ENCODE results near the gene TFEB. TPM values are rescaled to one million over a fixed set of nuclear protein-coding genes. Genes with fewer than 3 reads are reported as not detected.

Gene TFEB
- total RNA-seq, 1 donor from 2014 or later = 5.1 TPM

- no peak for DNase-seq (ENCODE audit: low read depth)
- Histone ChIP-seq H3K27me3 (ENCODE audit: control insufficient read depth, insufficient read depth, low read length) (peaks cover 5% of the 10 kb centered on the region), H3K36me3 (ENCODE audit: control insufficient read depth, insufficient read depth, low read length) (no peaks in the 10 kb centered on the region), H3K4me3 (ENCODE audit: low read depth, low read length) (no peak overlapping the region)
- TF ChIP-seq, protein P1, sequence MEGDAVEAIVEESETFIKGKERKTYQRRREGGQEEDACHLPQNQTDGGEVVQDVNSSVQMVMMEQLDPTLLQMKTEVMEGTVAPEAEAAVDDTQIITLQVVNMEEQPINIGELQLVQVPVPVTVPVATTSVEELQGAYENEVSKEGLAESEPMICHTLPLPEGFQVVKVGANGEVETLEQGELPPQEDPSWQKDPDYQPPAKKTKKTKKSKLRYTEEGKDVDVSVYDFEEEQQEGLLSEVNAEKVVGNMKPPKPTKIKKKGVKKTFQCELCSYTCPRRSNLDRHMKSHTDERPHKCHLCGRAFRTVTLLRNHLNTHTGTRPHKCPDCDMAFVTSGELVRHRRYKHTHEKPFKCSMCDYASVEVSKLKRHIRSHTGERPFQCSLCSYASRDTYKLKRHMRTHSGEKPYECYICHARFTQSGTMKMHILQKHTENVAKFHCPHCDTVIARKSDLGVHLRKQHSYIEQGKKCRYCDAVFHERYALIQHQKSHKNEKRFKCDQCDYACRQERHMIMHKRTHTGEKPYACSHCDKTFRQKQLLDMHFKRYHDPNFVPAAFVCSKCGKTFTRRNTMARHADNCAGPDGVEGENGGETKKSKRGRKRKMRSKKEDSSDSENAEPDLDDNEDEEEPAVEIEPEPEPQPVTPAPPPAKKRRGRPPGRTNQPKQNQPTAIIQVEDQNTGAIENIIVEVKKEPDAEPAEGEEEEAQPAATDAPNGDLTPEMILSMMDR (IDR thresholded peaks at IDR 0.05; ENCODE audit: insufficient read depth, low read length, poor library complexity, severe bottlenecking) = no peak
Measured at GRCh38 chr6:41732149-41732548, 3.3 kb downstream of the TFEB start.

DNA sequence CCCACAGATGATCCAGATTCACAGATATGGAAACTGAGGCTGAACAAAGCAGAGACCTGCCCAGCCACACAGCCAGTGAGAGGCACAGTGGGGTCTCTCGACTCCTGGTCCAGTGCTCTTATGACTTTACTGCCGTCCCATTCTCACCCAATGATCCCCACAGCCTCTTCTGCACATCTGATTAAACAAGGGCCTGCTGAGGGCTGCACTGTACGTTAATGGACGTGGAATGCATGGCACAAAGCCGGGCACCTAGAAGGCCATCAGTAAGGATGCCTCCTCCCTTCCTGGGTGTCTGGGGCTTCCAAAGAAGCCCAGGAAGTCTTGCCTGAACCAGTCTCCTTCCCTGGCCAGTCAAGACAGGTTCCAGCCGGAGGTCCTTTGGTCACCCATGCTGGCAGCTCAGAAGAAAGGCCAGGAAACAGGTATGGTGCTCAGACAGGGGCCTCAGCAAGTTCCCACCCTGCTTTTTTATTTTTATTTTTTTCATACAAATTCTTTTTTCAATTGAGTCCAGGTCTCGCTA, 3.8 kb downstream of the TFEB start:
- TF ChIP-seq, protein P1 (IDR thresholded peaks at IDR 0.05; ENCODE audit: insufficient read depth, low read length, poor library complexity, severe bottlenecking) = no peak
- no peaks in the 10 kb centered on the region for H3K27me3 ChIP-seq (ENCODE audit: control insufficient read depth, insufficient read depth, low read length)
- no peak overlapping the region for H3K4me3 ChIP-seq (ENCODE audit: low read depth, low read length)
- H3K36me3 ChIP-seq (ENCODE audit: control insufficient read depth, insufficient read depth, low read length) = no peaks in the 10 kb centered on the region
- no peak for DNase-seq (ENCODE audit: low read depth)

DNA sequence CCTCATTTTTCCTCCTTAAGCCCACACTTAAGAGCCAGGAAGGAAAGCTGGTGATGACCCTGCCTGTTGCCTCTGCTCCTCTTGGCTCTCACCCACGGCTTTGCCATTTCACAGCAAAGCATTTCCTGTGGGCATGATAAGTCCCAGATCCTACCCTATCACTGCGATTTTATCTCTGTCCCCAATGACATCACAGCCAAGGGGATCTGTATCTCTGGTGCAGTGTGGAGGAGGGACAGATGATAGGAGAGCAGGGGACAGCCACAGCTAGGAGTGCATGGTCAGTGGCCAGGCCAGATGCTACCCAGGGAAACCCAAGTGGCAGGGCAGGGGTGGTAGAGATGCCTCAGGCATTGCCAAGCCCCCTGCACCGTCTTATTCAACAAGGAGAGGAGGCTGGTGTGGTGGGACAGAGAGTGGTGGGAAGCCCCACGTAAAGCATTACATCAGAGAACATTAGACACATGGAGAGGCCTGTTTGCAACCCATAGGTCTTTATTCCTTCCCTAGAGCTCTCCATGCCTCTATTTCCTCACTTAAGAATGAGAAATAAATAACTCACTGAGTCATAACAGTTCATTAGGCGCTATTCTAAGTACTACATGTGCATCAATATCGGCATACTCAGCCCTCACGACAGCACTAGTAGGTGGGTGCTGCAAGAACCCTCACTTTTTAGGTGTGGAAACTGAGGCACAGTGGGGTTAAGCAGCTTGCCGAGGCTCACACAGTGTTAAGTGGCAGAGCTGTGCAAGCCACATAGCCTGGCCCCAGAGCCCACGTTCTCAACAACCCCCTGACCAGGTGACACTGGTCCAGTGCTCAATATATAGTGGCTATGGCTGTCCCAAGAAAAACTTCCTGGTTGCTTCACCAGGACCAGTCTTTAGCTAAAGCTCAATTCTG, 4.6 kb downstream of the TFEB start:
- TF ChIP-seq, protein P1 (IDR thresholded peaks at IDR 0.05; ENCODE audit: insufficient read depth, low read length, poor library complexity, severe bottlenecking) = no peak
- no peak for DNase-seq (ENCODE audit: low read depth)
- Histone ChIP-seq H3K4me3 (ENCODE audit: low read depth, low read length) (no peak overlapping the region), H3K27me3 (ENCODE audit: control insufficient read depth, insufficient read depth, low read length) (no peaks in the 10 kb centered on the region), H3K36me3 (ENCODE audit: control insufficient read depth, insufficient read depth, low read length) (no peaks in the 10 kb centered on the region)

DNA sequence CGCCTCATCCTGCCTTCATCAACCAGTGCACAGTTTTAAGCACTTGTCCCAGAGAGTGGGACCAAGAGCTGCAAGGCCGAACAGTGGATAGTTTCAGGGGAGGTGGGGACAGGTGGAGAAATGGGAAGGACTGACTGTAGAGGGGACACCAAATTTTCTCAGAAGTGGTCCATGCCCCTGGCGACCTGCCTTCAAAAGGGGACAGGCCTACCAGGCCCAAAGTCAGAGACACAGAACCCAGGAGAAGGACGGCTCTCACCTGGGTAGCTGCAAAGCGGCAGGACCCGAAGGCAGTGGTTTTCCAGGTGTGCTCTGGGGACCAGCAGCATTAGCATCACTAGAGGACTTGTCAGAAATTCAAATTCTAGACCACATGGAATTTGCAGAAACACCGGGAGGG, 5.8 kb downstream of the TFEB start:
- no peaks in the 10 kb centered on the region for H3K36me3 ChIP-seq (ENCODE audit: control insufficient read depth, insufficient read depth, low read length)
- H3K27me3 ChIP-seq (ENCODE audit: control insufficient read depth, insufficient read depth, low read length) = no peaks in the 10 kb centered on the region
- TF ChIP-seq, protein P1 (IDR thresholded peaks at IDR 0.05; ENCODE audit: insufficient read depth, low read length, poor library complexity, severe bottlenecking) = no peak
- H3K4me3 ChIP-seq (ENCODE audit: low read depth, low read length) = no peak overlapping the region
- no peak for DNase-seq (ENCODE audit: low read depth)

- DNase-seq (ENCODE audit: low read depth) = no peak
- Histone ChIP-seq H3K36me3 (ENCODE audit: control insufficient read depth, insufficient read depth, low read length) (no peaks in the 10 kb centered on the region), H3K27me3 (ENCODE audit: control insufficient read depth, insufficient read depth, low read length) (no peaks in the 10 kb centered on the region), H3K4me3 (ENCODE audit: low read depth, low read length) (no peak overlapping the region)
- TF ChIP-seq, protein P1 (IDR thresholded peaks at IDR 0.05; ENCODE audit: insufficient read depth, low read length, poor library complexity, severe bottlenecking) = no peak
Measured at GRCh38 chr6:41728954-41729353, 6.5 kb downstream of the TFEB start.

All from kidney epithelial cell (primary cell).